Choroid plexus epithelial cell (primary cell): ENCODE results near the gene GPR150.

Source experiments
- DNase-seq: peaks from one replicate; pipeline ENCODE4 v3.0.0-alpha.2; 2010; ENCODE audit warnings: low read depth
- H3K4me3 ChIP-seq: 2 replicates; pipeline ENCODE4 v1.5.1; 2011; ENCODE audit warnings: low read depth, mild to moderate bottlenecking, control low read depth, low read length, moderate library complexity
- TF ChIP-seq, protein P1 (sequence below): conservative IDR thresholded peaks from 2 replicates; pipeline ENCODE4 v1.5.1; 2011; ENCODE audit warnings: low read depth, mild to moderate bottlenecking, control low read depth, inconsistent platforms, low read length, moderate library complexity

The GPR150 gene

DNA sequence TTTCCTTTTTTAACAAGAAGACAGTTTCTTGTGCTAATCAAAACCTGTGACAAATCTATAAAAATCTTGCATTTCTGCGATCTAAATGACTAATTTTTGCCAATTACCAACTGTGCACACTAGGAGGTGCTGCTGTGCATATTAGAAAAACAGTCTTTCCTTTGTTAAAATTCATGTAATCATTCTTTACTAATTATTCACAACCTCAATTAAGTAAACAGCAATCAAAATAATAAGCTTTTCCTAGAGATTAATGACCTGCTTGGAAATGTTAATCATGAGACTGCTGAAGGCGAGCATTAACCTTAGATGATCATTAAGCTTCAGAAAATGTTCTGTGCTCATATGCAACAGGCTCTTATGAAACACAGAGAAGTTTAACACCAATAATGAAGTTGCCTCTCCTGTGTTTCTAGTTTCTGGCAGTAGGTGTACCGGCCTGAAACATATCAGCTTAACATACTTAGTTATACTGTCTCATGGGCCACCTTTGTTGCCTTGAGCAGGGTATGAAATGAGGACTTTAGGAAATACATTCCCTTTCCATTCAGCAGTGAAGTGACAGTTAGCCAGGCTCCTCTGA, 44.4 kb downstream of the GPR150 start:
- H3K4me3 ChIP-seq: no peak overlapping the region
- peak; percentile 59 for DNase-seq
- TF ChIP-seq, protein P1, sequence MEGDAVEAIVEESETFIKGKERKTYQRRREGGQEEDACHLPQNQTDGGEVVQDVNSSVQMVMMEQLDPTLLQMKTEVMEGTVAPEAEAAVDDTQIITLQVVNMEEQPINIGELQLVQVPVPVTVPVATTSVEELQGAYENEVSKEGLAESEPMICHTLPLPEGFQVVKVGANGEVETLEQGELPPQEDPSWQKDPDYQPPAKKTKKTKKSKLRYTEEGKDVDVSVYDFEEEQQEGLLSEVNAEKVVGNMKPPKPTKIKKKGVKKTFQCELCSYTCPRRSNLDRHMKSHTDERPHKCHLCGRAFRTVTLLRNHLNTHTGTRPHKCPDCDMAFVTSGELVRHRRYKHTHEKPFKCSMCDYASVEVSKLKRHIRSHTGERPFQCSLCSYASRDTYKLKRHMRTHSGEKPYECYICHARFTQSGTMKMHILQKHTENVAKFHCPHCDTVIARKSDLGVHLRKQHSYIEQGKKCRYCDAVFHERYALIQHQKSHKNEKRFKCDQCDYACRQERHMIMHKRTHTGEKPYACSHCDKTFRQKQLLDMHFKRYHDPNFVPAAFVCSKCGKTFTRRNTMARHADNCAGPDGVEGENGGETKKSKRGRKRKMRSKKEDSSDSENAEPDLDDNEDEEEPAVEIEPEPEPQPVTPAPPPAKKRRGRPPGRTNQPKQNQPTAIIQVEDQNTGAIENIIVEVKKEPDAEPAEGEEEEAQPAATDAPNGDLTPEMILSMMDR: peak; percentile 74

DNA sequence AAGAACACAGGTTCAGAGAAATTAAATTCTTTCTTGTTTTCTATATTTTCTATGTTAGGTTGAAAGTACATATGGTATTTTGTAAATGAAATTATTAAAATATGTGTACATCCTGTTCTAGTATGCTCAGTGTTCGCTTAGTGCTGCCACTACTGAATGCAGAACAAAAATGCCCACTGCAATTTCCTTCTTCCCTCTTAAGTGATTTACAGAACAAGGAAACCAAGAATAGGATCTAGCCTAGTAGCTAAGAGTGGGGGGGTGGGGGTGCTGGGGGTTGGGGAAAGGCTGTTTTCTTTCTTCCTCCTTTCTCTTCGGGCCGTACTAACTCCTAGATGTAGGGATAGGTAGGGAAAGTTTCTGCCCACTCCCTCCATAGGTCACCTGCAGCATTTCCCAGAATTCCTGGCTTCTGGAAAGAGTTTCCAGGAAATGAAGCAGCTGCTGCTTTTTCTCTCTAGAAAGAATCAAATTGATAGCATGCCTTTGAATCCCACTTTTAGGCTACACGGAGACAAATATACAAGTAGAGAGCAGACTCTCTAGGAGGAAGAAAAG, 47.3 kb downstream of the GPR150 start:
- no peak for DNase-seq
- TF ChIP-seq, protein P1: no peak
- H3K4me3 ChIP-seq: no peak overlapping the region

DNA sequence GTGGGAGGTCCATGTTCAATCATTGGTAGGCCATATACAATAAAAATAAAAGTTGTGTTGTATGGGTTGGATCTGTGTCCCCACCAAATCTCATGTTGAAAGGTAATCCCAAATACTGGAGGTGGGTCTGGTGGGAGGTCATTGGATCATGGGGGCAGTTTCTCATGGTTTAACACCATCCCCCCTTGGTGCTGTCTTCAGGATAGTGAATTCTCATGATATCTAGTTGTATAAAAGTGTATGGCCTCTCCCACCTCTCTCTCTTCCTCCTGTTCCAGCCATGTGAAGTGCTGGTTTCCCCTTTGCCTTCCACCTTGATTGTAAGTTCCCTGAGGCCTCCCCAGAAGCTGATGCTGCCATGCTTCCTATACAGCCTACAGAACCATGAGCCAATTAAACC, 47.8 kb downstream of the GPR150 start:
- TF ChIP-seq, protein P1: no peak
- no peak for DNase-seq
- H3K4me3 ChIP-seq: no peak overlapping the region

- DNase-seq: peak; percentile 69
- H3K4me3 ChIP-seq: no peak overlapping the region
- TF ChIP-seq, protein P1: no peak
Measured at GRCh38 chr5:95668216-95668615, 48.3 kb downstream of the GPR150 start.

DNA sequence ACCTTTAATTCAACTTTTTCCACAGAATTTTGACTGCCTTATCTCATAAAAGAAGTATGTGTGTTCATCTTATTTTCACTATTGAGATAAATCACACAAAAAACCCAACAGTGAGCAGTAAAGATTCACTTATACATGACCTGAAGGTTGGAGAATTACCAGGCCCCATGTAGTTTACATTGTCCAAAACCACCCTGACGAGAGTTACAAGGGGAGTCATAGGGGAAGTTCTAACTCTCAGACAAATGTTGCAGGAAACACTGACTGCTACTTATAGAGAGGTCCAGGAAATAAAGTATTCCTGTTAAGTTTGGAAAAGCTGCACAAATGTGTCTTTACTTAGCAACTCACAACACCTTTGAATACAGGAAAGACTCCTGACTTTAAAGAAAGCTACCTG, 48.8 kb downstream of the GPR150 start:
- no peak overlapping the region for H3K4me3 ChIP-seq
- DNase-seq: peak; percentile 41
- TF ChIP-seq, protein P1: no peak

DNA sequence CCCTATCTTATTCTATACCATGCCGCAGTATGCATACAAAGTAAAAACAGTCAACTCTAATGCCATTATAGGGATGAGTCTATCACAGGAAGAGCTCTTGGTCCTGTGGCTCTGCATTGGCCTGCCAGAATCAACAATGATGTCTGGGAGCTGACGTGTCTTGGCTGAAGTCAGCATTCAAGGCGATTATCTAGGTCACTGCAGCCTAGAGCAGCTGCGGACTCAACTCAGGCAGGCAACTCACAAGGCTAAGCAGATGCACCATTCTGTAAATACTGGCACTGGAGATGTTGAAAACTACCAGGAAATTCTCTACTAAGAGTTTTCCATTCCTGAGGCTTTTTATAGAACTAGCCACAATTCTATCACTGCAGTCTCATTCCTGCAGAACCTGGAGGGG, 49.7 kb downstream of the GPR150 start:
- peak; percentile 99 for DNase-seq
- TF ChIP-seq, protein P1: no peak

GRCh38 chr5:95669985-95670384, 50.1 kb downstream of the GPR150 start:
- no peak for DNase-seq
- TF ChIP-seq, protein P1: no peak
- no peak overlapping the region for H3K4me3 ChIP-seq

More for the DNA sequence above, 49.7 kb downstream of the GPR150 start:
- H3K4me3 ChIP-seq: no peak overlapping the region
